Measurements from ENCODE around the gene CCDC172. TPM values are rescaled to one million over a fixed set of nuclear protein-coding genes. Genes with fewer than 3 reads are reported as not detected.

CCDC172 gene
- total and polyA plus RNA-seq, 2 experiments from 2014 or later: 4.6 to 17.6 TPM

GRCh38 chr10:116331815-116332214 lies 7.6 kb downstream of the CCDC172 start:
- no peak for DNase-seq (ENCODE audit: low spot score)
- peaks cover 10% of the 10 kb centered on the region for H3K4me1 ChIP-seq (ENCODE audit: insufficient read depth)
- no peak overlapping the region for H2AFZ ChIP-seq
- H3K27ac ChIP-seq (ENCODE audit: low read depth): no peak overlapping the region
- H3K27ac Mint-ChIP-seq: no peak overlapping the region
- no peaks in the 10 kb centered on the region for H4K20me1 ChIP-seq (replicated peaks; ENCODE audit: insufficient read depth)
- no peaks in the 10 kb centered on the region for H3F3A ChIP-seq (replicated peaks; ENCODE audit: low read depth)
- H3K9me3 Mint-ChIP-seq: no peaks in the 10 kb centered on the region; the same call in 2 of the 3 replicates
- no peak overlapping the region for H3K4me3 Mint-ChIP-seq
- peaks cover 11% of the 10 kb centered on the region; the same call in 2 of the 3 replicates for H3K4me1 Mint-ChIP-seq
- no peaks in the 10 kb centered on the region for H3K27me3 Mint-ChIP-seq (ENCODE audit: insufficient read depth, low read depth, poor library complexity)
- 0 out of 2 replicates have a peak, but pooled peaks cover 6% of the 10 kb centered on the region for H3K79me2 ChIP-seq (replicated peaks; ENCODE audit: insufficient read depth)
- H3K27me3 ChIP-seq (ENCODE audit: insufficient read depth): no peaks in the 10 kb centered on the region
- H3K9me2 ChIP-seq (ENCODE audit: insufficient read depth): no peaks in the 10 kb centered on the region
- H3K36me3 ChIP-seq (ENCODE audit: insufficient read depth): no peaks in the 10 kb centered on the region
- no peaks in the 10 kb centered on the region for H3K36me3 Mint-ChIP-seq (ENCODE audit: low read depth)
- ATAC-seq: no peak
- H3K4me3 ChIP-seq: no peak overlapping the region
- H3K4me2 ChIP-seq: no peak overlapping the region
- TF ChIP-seq, protein P1, sequence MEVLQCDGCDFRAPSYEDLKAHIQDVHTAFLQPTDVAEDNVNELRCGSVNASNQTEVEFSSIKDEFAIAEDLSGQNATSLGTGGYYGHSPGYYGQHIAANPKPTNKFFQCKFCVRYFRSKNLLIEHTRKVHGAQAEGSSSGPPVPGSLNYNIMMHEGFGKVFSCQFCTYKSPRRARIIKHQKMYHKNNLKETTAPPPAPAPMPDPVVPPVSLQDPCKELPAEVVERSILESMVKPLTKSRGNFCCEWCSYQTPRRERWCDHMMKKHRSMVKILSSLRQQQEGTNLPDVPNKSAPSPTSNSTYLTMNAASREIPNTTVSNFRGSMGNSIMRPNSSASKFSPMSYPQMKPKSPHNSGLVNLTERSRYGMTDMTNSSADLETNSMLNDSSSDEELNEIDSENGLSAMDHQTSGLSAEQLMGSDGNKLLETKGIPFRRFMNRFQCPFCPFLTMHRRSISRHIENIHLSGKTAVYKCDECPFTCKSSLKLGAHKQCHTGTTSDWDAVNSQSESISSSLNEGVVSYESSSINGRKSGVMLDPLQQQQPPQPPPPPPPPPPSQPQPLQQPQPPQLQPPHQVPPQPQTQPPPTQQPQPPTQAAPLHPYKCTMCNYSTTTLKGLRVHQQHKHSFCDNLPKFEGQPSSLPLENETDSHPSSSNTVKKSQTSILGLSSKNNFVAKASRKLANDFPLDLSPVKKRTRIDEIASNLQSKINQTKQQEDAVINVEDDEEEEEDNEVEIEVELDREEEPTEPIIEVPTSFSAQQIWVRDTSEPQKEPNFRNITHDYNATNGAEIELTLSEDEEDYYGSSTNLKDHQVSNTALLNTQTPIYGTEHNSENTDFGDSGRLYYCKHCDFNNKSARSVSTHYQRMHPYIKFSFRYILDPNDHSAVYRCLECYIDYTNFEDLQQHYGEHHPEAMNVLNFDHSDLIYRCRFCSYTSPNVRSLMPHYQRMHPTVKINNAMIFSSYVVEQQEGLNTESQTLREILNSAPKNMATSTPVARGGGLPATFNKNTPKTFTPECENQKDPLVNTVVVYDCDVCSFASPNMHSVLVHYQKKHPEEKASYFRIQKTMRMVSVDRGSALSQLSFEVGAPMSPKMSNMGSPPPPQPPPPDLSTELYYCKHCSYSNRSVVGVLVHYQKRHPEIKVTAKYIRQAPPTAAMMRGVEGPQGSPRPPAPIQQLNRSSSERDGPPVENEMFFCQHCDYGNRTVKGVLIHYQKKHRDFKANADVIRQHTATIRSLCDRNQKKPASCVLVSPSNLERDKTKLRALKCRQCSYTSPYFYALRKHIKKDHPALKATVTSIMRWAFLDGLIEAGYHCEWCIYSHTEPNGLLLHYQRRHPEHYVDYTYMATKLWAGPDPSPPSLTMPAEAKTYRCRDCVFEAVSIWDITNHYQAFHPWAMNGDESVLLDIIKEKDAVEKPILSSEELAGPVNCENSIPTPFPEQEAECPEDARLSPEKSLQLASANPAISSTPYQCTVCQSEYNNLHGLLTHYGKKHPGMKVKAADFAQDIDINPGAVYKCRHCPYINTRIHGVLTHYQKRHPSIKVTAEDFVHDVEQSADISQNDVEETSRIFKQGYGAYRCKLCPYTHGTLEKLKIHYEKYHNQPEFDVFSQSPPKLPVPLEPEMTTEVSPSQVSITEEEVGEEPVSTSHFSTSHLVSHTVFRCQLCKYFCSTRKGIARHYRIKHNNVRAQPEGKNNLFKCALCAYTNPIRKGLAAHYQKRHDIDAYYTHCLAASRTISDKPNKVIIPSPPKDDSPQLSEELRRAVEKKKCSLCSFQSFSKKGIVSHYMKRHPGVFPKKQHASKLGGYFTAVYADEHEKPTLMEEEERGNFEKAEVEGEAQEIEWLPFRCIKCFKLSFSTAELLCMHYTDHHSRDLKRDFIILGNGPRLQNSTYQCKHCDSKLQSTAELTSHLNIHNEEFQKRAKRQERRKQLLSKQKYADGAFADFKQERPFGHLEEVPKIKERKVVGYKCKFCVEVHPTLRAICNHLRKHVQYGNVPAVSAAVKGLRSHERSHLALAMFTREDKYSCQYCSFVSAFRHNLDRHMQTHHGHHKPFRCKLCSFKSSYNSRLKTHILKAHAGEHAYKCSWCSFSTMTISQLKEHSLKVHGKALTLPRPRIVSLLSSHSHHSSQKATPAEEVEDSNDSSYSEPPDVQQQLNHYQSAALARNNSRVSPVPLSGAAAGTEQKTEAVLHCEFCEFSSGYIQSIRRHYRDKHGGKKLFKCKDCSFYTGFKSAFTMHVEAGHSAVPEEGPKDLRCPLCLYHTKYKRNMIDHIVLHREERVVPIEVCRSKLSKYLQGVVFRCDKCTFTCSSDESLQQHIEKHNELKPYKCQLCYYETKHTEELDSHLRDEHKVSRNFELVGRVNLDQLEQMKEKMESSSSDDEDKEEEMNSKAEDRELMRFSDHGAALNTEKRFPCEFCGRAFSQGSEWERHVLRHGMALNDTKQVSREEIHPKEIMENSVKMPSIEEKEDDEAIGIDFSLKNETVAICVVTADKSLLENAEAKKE (CRISPR knock-in tag; IDR thresholded peaks at IDR 0.05): no peak
- TF ChIP-seq REST (IDR thresholded peaks at IDR 0.05; ENCODE audit: unreplicated experiment) (no peak), ZNF331 (CRISPR knock-in tag; IDR thresholded peaks at IDR 0.05; ENCODE audit: low read depth) (no peak), NANOG (IDR thresholded peaks at IDR 0.05; ENCODE audit: borderline replicate concordance) (no peak), STAT1 (IDR thresholded peaks at IDR 0.05; ENCODE audit: unreplicated experiment) (no peak), EZH2phosphoT487 (IDR thresholded peaks at IDR 0.05; ENCODE audit: unreplicated experiment) (no peak), CTCF (conservative IDR thresholded peaks at IDR 0.05; ENCODE audit: low read depth in 2 of 2) (no peak), CREB1 (CRISPR knock-in tag; IDR thresholded peaks at IDR 0.05; ENCODE audit: low read depth) (no peak), JUNB (IDR thresholded peaks at IDR 0.05; ENCODE audit: unreplicated experiment) (no peak), POLR2AphosphoS5 (IDR thresholded peaks at IDR 0.05; ENCODE audit: low read depth) (no peak), EZH2 (IDR thresholded peaks at IDR 0.05; ENCODE audit: low read depth, unreplicated experiment) (no peak), ZNF114 (CRISPR knock-in tag; IDR thresholded peaks at IDR 0.05) (no peak)
- TF ChIP-seq, protein P2, sequence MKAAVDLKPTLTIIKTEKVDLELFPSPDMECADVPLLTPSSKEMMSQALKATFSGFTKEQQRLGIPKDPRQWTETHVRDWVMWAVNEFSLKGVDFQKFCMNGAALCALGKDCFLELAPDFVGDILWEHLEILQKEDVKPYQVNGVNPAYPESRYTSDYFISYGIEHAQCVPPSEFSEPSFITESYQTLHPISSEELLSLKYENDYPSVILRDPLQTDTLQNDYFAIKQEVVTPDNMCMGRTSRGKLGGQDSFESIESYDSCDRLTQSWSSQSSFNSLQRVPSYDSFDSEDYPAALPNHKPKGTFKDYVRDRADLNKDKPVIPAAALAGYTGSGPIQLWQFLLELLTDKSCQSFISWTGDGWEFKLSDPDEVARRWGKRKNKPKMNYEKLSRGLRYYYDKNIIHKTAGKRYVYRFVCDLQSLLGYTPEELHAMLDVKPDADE (IDR thresholded peaks at IDR 0.05): no peak

Data from GM23338 (cell line).